Activated CD4-positive, alpha-beta memory T cell treated with anti-CD3 and anti-CD28 coated beads, Interleukin-2, amount 10 ng/mL, durations not matched to agents 7 days and 5 days (primary cell): Measurements from ENCODE around the gene PTRH1. TPM values are rescaled to one million over a fixed set of nuclear protein-coding genes. Genes with fewer than 3 reads are reported as not detected.

Experiments
- CTCF ChIA-PET: fragments of 350-600 bp; sonication (Branson Sonifier 250); formaldehyde crosslinking; loops from one replicate; lab custom pipeline; 2021; ENCODE audit warnings: antibody characterized with exemption, inconsistent platforms; lab: Charles Lee
- POLR2A ChIA-PET: fragments of 350-600 bp; sonication (Branson Sonifier 250); formaldehyde crosslinking; loops from one replicate; lab custom pipeline; 2021; ENCODE audit warnings: antibody characterized with exemption; lab: Charles Lee
- DNase-seq: peaks from one replicate; pipeline ENCODE4 v3.0.0-alpha.2; 2020
- H3K27ac Mint-ChIP-seq: one replicate; pipeline ENCODE4 v1.8.0; 2021; ENCODE audit warnings: mild to moderate bottlenecking, mixed read lengths
- H3K27me3 Mint-ChIP-seq: one replicate; pipeline ENCODE4 v1.8.0; 2021; ENCODE audit warnings: mixed read lengths
- H3K36me3 Mint-ChIP-seq: one replicate; pipeline ENCODE4 v1.8.0; 2021; ENCODE audit warnings: low read depth, mixed read lengths
- H3K4me1 Mint-ChIP-seq: one replicate; pipeline ENCODE4 v1.8.0; 2021; ENCODE audit warnings: mixed read lengths
- H3K4me3 Mint-ChIP-seq: one replicate; pipeline ENCODE4 v1.8.0; 2021; ENCODE audit warnings: mild to moderate bottlenecking, mixed read lengths
- H3K9me3 Mint-ChIP-seq: one replicate; pipeline ENCODE4 v1.8.0; 2021; ENCODE audit warnings: mixed read lengths
- total RNA-seq, 2 experiments: library from RNA; stranded (reverse); gene quantifications; one replicate each; pipeline ENCODE4 v1.2.3, GENCODE V29; 2021

PTRH1 gene
- total RNA-seq, 2 experiments from 2014 or later, result 10.5 to 12.0 TPM

DNA sequence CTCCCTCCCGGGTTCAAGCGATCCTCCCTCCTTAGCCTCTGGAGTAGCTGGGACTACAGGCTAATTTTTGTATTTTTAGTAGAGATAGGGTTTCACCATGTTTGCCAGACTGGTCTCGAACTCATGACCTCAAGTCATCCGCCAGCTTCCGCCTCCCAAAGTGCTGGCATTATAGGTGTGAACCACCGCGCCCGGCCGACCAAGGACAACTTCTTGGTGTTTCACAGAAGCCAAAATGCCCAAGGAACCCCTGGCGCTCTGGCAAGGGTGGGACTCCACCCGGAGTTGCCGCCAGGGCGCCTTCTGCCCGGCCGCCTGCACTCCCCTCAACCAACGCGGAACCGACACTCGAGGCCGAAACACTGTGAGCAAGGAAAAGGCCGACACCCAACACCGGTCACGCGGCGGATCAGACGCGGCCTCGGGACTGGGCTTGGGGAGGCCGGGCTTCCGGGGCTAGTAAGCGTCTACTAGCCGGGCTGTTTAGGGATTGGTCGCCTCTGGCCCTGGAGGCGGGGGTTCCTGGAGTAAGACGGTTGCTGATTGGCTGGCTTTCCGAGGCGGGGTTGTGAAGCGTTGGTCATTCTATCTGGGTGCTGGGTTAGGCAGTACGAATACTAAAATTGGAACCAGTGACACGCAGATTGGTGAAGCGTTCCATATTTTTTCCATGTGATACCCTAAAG, 16.3 kb downstream of the PTRH1 start:
- DNase-seq, result peak; percentile 90
- H3K4me1 Mint-ChIP-seq, result peaks cover 15% of the 10 kb centered on the region
- H3K4me3 Mint-ChIP-seq, result peak overlapping the region; percentile 59
- no peaks in the 10 kb centered on the region for H3K9me3 Mint-ChIP-seq
- POLR2A ChIA-PET, result no interaction called here
- peak overlapping the region; percentile 31 for H3K27ac Mint-ChIP-seq
- CTCF ChIA-PET, result interaction anchor here (0.8 kb wide), 1 partner anchor 17 kb away, joined by 5 read pairs; the partner anchor contains the start of gene TTC16
- no peaks in the 10 kb centered on the region for H3K27me3 Mint-ChIP-seq
- no peaks in the 10 kb centered on the region for H3K36me3 Mint-ChIP-seq

DNA sequence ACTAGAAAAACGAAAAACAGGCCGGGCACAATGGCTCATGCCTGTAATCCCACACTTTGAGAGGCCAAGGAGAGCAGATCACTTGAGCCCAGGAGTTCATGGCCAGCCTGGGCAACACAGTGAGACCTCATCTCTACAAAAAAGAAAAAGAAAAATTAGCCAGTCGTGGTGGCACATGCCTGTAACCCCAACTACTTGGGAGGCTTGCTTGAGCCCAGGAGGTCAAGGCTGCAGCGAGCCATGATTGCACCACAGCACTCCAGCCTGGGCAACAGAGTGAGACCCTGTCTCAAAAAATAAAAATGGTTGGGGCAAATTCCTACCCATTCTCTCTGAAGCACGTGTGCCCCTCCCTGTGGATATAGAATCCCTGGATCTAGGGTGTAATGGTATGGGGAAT, 17.1 kb downstream of the PTRH1 start:
- Mint-ChIP-seq H3K27me3 (no peaks in the 10 kb centered on the region), H3K4me1 (peaks cover 15% of the 10 kb centered on the region), H3K36me3 (no peaks in the 10 kb centered on the region), H3K27ac (no peak overlapping the region), H3K9me3 (no peaks in the 10 kb centered on the region), H3K4me3 (no peak overlapping the region)
- ChIA-PET POLR2A (interaction anchor here (1.0 to 1.3 kb wide), 2 partner anchors 14 to 15 kb away, joined by 3 read pairs; no protein-coding TSS in a partner anchor), CTCF (interaction anchor here (0.8 to 1.0 kb wide), 2 partner anchors 18 to 36 kb away, joined by 4 to 5 read pairs; partner anchors contain the start of genes TOR2A and TTC16)
- DNase-seq, result no peak

DNA sequence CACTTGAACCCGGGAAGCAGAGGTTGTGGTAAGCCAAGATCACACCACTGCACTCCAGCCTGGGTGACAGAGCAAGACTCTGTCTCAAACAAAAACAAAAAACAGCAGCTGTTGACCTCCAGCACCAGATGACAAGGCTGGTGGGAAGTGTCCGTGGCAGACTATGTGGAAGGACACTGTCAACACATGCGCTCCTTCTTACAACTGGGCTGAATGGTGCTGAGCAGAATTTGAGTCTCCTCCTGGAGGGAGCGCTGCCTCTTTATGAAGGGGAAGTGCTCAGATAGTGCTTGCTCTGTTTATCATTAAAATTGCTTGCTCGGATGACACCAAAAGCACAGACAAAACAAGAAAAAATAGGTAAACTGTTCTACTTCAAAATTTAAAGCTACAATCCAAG, 17.9 kb downstream of the PTRH1 start:
- Mint-ChIP-seq H3K27ac (no peak overlapping the region), H3K9me3 (no peaks in the 10 kb centered on the region), H3K27me3 (no peaks in the 10 kb centered on the region), H3K4me1 (peaks cover 15% of the 10 kb centered on the region), H3K36me3 (no peaks in the 10 kb centered on the region), H3K4me3 (no peak overlapping the region)
- ChIA-PET CTCF (interaction anchor here (1.0 kb wide), 1 partner anchor 37 kb away, joined by 4 read pairs; the partner anchor contains the start of gene TOR2A), POLR2A (interaction anchor here (1.0 to 1.3 kb wide), 2 partner anchors 14 to 15 kb away, joined by 3 read pairs; no protein-coding TSS in a partner anchor)
- no peak for DNase-seq

DNA sequence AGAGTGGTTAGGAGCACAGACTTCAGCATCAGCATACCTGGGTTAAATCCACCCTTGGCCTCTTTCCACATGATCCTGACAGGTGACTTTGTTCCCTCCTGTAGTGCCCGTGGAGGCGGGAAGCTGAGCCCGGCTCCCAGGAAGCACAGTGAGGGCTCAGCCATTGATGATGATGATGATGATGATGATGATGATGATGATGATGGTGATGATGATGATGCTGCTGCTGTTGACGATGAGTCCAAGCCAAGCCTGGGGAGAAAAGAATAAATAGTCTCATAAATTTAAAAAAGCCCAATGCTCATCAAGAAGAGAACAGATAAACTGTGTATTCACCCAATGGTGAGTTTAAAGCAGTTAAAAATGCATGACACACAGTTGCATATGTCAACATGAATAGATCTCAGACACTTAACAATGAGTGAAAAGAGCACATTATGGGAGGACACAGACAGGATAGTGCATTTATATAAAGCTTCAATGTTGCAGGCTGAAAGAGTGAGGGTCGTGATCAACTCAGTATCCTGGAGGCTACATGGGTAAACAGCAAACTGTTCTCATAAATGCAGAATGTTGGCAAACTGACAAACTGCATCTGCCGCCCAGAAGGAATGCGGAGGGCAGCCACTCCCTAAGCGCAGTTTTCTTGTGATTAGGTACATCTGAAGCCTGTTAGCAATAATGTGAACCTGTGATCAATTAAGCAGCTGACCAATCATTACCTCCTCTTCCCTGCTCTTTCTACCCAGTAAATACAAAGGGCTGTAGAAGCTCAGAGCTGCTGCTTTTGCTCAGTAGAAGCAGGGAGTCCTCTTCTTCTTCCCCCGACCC, 20.4 kb downstream of the PTRH1 start:
- ChIA-PET CTCF (no interaction called here), POLR2A (no interaction called here)
- H3K9me3 Mint-ChIP-seq, result no peaks in the 10 kb centered on the region

DNA sequence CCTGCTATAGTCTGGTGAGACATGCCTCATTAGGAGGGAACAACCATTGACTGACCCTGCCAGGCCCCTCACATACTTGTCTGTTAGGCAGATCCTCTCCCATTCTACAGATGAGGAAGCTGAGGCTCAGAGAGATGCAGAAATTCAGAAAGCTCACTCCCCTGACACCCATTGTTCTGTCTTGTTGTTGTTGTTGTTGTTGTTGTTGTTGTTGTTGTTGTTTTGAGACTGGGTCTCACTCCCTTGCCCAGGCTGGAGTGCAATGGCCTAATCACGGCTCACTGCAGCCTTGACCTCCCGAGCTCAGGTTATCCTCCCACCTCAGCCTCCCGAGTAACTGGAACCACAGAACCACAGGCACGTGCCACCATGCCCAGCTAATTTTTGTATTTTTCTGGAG, 21.8 kb downstream of the PTRH1 start:
- DNase-seq, result no peak
- CTCF ChIA-PET, result no interaction called here

More for the DNA sequence above, 20.4 kb downstream of the PTRH1 start:
- Mint-ChIP-seq H3K4me3 (no peak overlapping the region), H3K27ac (no peak overlapping the region), H3K36me3 (no peaks in the 10 kb centered on the region), H3K4me1 (peaks cover 12% of the 10 kb centered on the region), H3K27me3 (no peaks in the 10 kb centered on the region)
- DNase-seq, result no peak

DNA sequence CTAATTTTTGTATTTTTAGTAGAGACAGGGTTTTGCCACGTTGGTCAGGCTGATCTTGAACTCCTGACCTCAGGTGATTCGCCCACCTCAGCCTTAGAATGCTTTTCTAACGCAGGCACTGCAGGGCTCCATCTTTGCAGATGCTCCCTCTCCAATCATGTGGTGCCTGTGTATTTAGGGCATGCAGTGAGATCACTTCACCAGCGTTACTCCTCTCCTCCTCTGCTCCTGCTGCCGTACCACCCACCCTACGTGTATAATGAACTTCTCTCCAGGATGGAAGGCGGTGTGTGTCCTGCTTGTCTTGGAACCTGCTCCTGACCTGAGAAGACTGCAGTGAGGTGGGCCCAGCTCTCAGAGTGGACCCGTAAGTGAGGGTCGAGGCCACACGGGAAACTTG, 22.3 kb downstream of the PTRH1 start:
- no peak for DNase-seq
- POLR2A ChIA-PET, result interaction anchor here (0.6 kb wide), 1 partner anchor 257 kb away, joined by 3 read pairs; no protein-coding TSS in a partner anchor
- H3K9me3 Mint-ChIP-seq, result no peaks in the 10 kb centered on the region
- no peaks in the 10 kb centered on the region for H3K4me1 Mint-ChIP-seq
- CTCF ChIA-PET, result no interaction called here
- H3K4me3 Mint-ChIP-seq, result no peak overlapping the region
- H3K27me3 Mint-ChIP-seq, result no peaks in the 10 kb centered on the region
- H3K27ac Mint-ChIP-seq, result no peak overlapping the region
- H3K36me3 Mint-ChIP-seq, result no peaks in the 10 kb centered on the region

More for the DNA sequence above, 21.8 kb downstream of the PTRH1 start:
- Mint-ChIP-seq H3K9me3 (no peaks in the 10 kb centered on the region), H3K27ac (no peak overlapping the region), H3K27me3 (no peaks in the 10 kb centered on the region), H3K36me3 (no peaks in the 10 kb centered on the region), H3K4me3 (no peak overlapping the region), H3K4me1 (no peaks in the 10 kb centered on the region)
- POLR2A ChIA-PET, result interaction anchor here (0.6 kb wide), 1 partner anchor 257 kb away, joined by 3 read pairs; no protein-coding TSS in a partner anchor

DNA sequence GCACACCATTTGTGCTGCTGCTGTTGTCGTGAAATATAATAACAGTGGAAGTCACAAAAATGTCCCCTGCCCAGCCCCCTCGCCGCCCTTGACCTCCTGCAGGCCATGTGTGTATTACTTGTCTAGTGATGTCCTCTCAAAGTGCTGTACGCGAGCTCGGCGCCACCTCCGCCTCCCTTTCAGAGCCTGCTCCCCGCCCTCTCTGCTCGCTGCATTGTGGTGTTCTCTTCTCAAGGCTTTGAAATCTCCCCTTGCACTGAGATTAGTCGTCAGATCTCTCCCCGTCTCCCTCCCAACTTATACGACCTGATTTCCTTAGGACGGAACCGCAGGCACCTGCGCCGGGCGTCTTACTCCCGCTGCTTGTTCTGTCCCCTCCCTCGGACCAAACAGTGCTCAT, 23.4 kb downstream of the PTRH1 start:
- no peaks in the 10 kb centered on the region for H3K36me3 Mint-ChIP-seq
- ChIA-PET POLR2A (interaction anchor here (0.6 to 0.7 kb wide), 2 partner anchors 74 to 324 kb away, joined by 3 read pairs; no protein-coding TSS in a partner anchor), CTCF (no interaction called here)
- H3K9me3 Mint-ChIP-seq, result no peaks in the 10 kb centered on the region
- H3K4me1 Mint-ChIP-seq, result no peaks in the 10 kb centered on the region
- H3K27ac Mint-ChIP-seq, result no peak overlapping the region
- H3K27me3 Mint-ChIP-seq, result no peaks in the 10 kb centered on the region
- DNase-seq, result no peak
- H3K4me3 Mint-ChIP-seq, result no peak overlapping the region

DNA sequence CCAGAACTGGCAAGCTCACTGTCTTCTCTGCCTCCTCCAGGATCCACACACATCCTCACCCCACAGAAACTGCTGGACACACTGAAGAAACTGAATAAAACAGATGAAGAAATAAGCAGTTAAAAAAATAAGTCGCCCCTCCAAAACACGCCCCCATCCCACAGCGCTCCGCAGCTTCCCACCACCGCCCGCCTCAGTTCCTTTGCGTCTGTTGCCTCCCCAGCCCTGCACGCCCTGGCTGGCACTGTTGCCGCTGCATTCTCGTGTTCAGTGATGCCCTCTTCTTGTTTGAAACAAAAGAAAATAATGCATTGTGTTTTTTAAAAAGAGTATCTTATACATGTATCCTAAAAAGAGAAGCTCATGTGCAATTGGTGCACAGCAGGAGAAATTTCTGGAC, 24.7 kb downstream of the PTRH1 start:
- Mint-ChIP-seq H3K4me3 (no peak overlapping the region), H3K4me1 (no peaks in the 10 kb centered on the region), H3K27me3 (no peaks in the 10 kb centered on the region), H3K9me3 (no peaks in the 10 kb centered on the region), H3K27ac (no peak overlapping the region), H3K36me3 (no peaks in the 10 kb centered on the region)
- no peak for DNase-seq
- ChIA-PET CTCF (interaction anchor here (1.0 kb wide), 1 partner anchor 44 kb away, joined by 3 read pairs; the partner anchor contains the start of gene TOR2A), POLR2A (no interaction called here)

DNA sequence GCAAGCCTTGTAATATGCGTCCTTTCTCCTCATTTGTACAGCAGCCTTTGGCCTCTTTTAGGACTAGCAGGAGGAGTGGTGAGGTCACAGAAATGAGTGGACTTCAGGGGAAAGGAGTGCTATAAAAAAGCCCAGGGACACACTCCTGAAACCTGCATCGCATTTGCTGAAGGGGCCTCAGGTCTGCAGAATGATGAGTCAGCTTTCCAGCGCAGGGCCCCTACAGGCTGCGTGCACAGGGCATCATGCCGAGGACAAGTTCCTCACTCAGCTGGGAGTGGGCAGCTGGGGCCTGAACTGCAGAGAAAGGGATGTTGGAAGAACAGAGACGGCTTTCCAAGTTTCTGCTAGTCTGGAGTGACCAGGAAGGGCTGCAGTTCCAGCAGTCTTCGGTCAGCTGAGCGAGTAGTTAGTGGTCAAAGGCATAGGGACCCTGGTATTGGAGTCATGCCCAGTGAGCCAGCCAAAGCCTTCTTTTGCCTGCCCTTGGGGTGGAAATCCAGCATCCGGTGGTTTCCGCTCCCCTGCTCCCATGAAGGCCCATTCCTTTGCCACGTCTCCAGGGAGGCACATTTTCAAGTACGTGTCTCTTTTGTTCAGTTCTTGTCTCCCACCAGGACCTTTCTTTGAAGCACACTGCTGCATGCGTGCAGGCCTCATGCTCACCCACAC, 26.0 kb downstream of the PTRH1 start:
- Mint-ChIP-seq H3K4me3 (no peak overlapping the region), H3K27ac (no peak overlapping the region), H3K9me3 (no peaks in the 10 kb centered on the region), H3K36me3 (no peaks in the 10 kb centered on the region), H3K27me3 (no peaks in the 10 kb centered on the region), H3K4me1 (no peaks in the 10 kb centered on the region)
- POLR2A ChIA-PET, result no interaction called here
- CTCF ChIA-PET, result interaction anchor here (1.0 kb wide), 1 partner anchor 45 kb away, joined by 3 read pairs; the partner anchor contains the start of gene TOR2A
- DNase-seq, result no peak

DNA sequence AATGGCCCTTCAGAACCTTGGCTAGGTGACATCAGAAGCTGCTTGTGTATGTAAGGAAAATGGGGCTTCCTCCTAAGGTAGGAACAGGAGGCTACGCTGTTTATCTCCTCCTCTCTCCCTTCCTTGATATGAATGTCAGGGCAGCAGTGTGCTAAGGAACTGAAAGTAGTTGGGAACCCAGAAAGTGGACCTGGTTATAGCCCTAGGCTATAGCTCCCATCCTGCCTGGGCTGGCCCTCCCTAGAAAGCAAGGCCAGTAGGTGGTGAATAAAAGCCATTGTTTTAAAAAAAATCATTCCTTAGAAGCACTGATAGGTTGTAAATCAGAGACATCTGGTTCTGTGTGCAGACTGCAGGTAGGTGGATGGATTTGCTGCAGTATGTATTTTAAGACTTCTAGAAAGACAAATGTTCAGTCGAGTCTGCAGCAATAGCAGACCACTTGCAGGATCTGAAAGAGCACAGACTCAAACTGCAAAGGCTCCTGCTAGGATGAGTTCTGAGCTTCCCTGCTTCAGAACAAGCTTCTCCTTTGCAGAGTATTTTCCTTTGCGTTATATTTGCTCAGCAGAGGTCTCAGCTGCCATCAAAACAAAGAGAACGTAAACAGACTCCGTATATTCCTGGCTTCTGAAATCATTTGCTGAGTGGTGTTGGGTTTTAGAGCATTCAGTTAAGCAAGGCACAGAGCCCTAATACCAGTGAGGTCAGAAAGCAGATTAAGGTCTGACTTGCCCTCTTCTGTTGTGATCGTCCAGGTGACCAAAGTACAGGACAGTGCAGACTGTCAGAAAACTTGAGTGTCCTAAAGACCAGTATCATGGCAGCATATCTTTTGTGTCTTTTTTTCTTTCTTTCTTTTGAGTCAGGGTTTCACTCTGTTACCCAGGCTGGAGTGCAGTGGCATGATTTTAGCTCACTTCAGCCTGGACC, 28.7 kb downstream of the PTRH1 start:
- no peak overlapping the region for H3K27ac Mint-ChIP-seq
- no peaks in the 10 kb centered on the region for H3K4me1 Mint-ChIP-seq
- DNase-seq, result no peak
- H3K4me3 Mint-ChIP-seq, result no peak overlapping the region
- CTCF ChIA-PET, result interaction anchor here (1.2 kb wide), 1 partner anchor 48 kb away, joined by 5 read pairs; the partner anchor contains the start of gene TOR2A
- no peaks in the 10 kb centered on the region for H3K36me3 Mint-ChIP-seq
- H3K9me3 Mint-ChIP-seq, result no peaks in the 10 kb centered on the region
- no peaks in the 10 kb centered on the region for H3K27me3 Mint-ChIP-seq
- POLR2A ChIA-PET, result no interaction called here

DNA sequence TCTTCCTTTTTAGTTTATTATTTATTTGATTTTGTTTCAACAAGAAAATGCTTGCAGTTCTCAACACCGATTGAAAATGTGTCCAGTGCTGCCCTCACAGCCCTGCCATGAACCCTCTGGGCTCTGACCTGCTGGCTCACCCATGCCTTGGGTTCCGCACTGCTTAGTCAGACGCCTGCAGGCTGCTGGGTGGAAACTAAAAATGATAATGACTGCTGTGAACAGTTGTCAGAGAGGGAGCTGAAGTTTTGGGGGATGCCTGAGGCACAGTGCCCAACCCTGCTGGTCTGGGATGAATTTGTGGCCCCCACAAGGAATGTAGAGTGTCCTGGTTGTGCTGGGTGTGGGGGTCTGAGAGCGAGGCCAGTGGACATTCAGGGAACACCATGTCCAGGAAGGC, 30.9 kb downstream of the PTRH1 start:
- no peak overlapping the region for H3K27ac Mint-ChIP-seq
- CTCF ChIA-PET, result no interaction called here

DNA sequence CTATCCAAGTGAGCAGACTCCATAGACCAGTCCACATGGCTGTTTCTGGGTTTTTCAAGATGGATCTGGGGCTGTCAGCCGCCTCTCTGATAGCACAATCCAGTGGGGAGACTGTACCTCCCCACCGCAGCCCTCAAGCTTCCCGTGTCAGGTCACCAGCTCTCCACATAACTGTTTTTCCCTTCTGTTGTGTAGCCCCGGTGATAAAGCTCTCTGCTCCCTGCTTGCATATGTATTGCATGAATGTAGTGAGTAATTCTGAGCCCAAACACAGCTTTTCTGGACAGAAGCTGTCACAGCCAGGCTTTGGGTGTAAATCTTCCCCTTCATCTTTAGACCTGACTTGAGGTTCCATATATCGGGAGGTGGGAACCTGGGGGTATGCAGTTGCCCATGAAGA, 31.7 kb downstream of the PTRH1 start:
- H3K36me3 Mint-ChIP-seq, result no peaks in the 10 kb centered on the region
- no peak overlapping the region for H3K4me3 Mint-ChIP-seq
- H3K9me3 Mint-ChIP-seq, result no peaks in the 10 kb centered on the region
- no peak overlapping the region for H3K27ac Mint-ChIP-seq
- ChIA-PET CTCF (interaction anchor here (0.8 to 1.1 kb wide), 2 partner anchors 51 to 186 kb away, joined by 3 read pairs; no protein-coding TSS in a partner anchor), POLR2A (no interaction called here)
- no peaks in the 10 kb centered on the region for H3K27me3 Mint-ChIP-seq
- H3K4me1 Mint-ChIP-seq, result no peaks in the 10 kb centered on the region
- DNase-seq, result no peak

More for the DNA sequence above, 30.9 kb downstream of the PTRH1 start:
- no peak for DNase-seq
- Mint-ChIP-seq H3K4me3 (no peak overlapping the region), H3K36me3 (no peaks in the 10 kb centered on the region), H3K27me3 (no peaks in the 10 kb centered on the region), H3K4me1 (no peaks in the 10 kb centered on the region), H3K9me3 (no peaks in the 10 kb centered on the region)
- POLR2A ChIA-PET, result no interaction called here
